ENCODE results near the gene SCRN3. TPM values are rescaled to one million over a fixed set of nuclear protein-coding genes. Genes with fewer than 3 reads are reported as not detected.

SCRN3 gene
- total RNA-seq, 1 experiment from 2014 or later: 7.7 TPM

GRCh38 chr2:174383796-174384195, 11.7 kb upstream of the SCRN3 start:
- intact Hi-C loops (cut with micrococcal nuclease): no loop called here
- H3K9me2 ChIP-seq (ENCODE audit: insufficient read depth): no peaks in the 10 kb centered on the region
- ATAC-seq: no peak

More at GRCh38 chr2:174383796-174384195, 11.7 kb upstream of the SCRN3 start:
- Histone ChIP-seq H3K9ac (ENCODE audit: low read length) (no peak overlapping the region), H3K79me2 (ENCODE audit: insufficient read depth, low read length) (no peaks in the 10 kb centered on the region), H3K4me3 (replicated peaks in 1 of 2; ENCODE audit: low read depth in 1 of 2, low read length in 2 of 2) (no peak overlapping the region), H3K36me3 (ENCODE audit: control insufficient read depth in 1 of 2, insufficient read depth in 2 of 2, low read length in 2 of 2) (peaks cover 3 to 15% of the 10 kb centered on the region in 2 experiments; a peak in 3 of 4 replicates), H2AFZ (ENCODE audit: low read depth, low read length, poor library complexity, severe bottlenecking) (no peak overlapping the region), H3K27me3 (ENCODE audit: insufficient read depth, low read length) (no peaks in the 10 kb centered on the region), H3K4me2 (ENCODE audit: low read length) (no peak overlapping the region), H3K9me3 (ENCODE audit: control insufficient read depth in 1 of 2, insufficient read depth in 1 of 2, low read depth in 1 of 2, low read length in 2 of 2) (no peaks in the 10 kb centered on the region), H4K20me1 (ENCODE audit: insufficient read depth) (no peaks in the 10 kb centered on the region), H3K27ac (ENCODE audit: low read depth, low read length) (no peak overlapping the region), H3K4me1 (ENCODE audit: control insufficient read depth in 1 of 2, insufficient read depth in 2 of 2, low read length in 2 of 2) (no peaks in the 10 kb centered on the region)
- BruUV-seq (replicated peaks): no TSS peak
- no peak for DNase-seq (ENCODE audit: low read depth, low spot score)
- RAD21 ChIA-PET (ENCODE audit: low non-redundant PET in 1 of 2, low total read pairs in 2 of 2, uncharacterized antibody in 2 of 2, unreplicated experiment in 2 of 2): no interaction called here
- POLR2A ChIA-PET: no interaction called here
- CTCF ChIA-PET: no interaction called here
- TF ChIP-seq EZH2 (IDR thresholded peaks at IDR 0.05): no peak
- TF ChIP-seq MAX (IDR thresholded peaks at IDR 0.05): no peak
- no peak for TF ChIP-seq ZBTB33 (IDR thresholded peaks at IDR 0.05; ENCODE audit: extremely low read depth, insufficient replicate concordance, low read length)
- TF ChIP-seq POLR2AphosphoS5 (IDR thresholded peaks at IDR 0.05; ENCODE audit: low read depth, low read length): no peak
- TF ChIP-seq JUND (IDR thresholded peaks at IDR 0.05): no peak
- TF ChIP-seq EGR1 (IDR thresholded peaks at IDR 0.05; ENCODE audit: low read depth): no peak
- TF ChIP-seq ZNF274 (IDR thresholded peaks at IDR 0.05; ENCODE audit: low read depth, low read length): no peak
- TF ChIP-seq POLR2A (IDR thresholded peaks at IDR 0.05; ENCODE audit: borderline replicate concordance, extremely low read depth, insufficient read depth, insufficient read length): no peak
- TF ChIP-seq REST (IDR thresholded peaks at IDR 0.05; ENCODE audit: low read depth): no peak
- no peak for TF ChIP-seq YY1 (IDR thresholded peaks at IDR 0.05; ENCODE audit: extremely low read depth, insufficient replicate concordance, low read depth, low read length)
- TF ChIP-seq SRF (IDR thresholded peaks at IDR 0.05; ENCODE audit: low read depth): no peak
- TF ChIP-seq ATF3 (IDR thresholded peaks at IDR 0.05): no peak
- no peak for TF ChIP-seq ELF1 (IDR thresholded peaks at IDR 0.05; ENCODE audit: borderline replicate concordance, low read depth)
- no peak for TF ChIP-seq CTCF (IDR thresholded peaks at IDR 0.05 in 2 of 3, conservative IDR thresholded peaks at IDR 0.05 in 1 of 3; ENCODE audit: borderline replicate concordance in 1 of 3, insufficient read depth in 1 of 3, low read depth in 2 of 3, low read length in 2 of 3)
- no peak for TF ChIP-seq CBX3 (IDR thresholded peaks at IDR 0.05; ENCODE audit: low read depth)
- TF ChIP-seq SIN3A (IDR thresholded peaks at IDR 0.05; ENCODE audit: low read depth): no peak
- no peak for TF ChIP-seq RAD21 (IDR thresholded peaks at IDR 0.05; ENCODE audit: low read depth)
- no peak for TF ChIP-seq TCF7L2 (IDR thresholded peaks at IDR 0.05; ENCODE audit: borderline replicate concordance, extremely low read depth, insufficient read depth, insufficient read length)

Measured in HCT116 (cell line).